BLaER1 (cell line): ENCODE results near the gene OR2J3.
"Not testable (repeated sequence)": the region's sequence is repeated elsewhere in the genome, so short reads cannot be mapped to it uniquely, and the experiment has no call there.

Source experiments
- H3K27ac ChIP-seq: shearing (Covaris generic); formaldehyde crosslinking; 2 replicates; pipeline ENCODE4 v1.8.1; 2022
- H3K27me3 ChIP-seq: shearing (Covaris generic); formaldehyde crosslinking; 2 replicates; pipeline ENCODE4 v1.8.1; 2022
- H3K36me3 ChIP-seq: shearing (Covaris generic); formaldehyde crosslinking; 2 replicates; pipeline ENCODE4 v1.8.1; 2022
- H3K4me1 ChIP-seq: shearing (Covaris generic); formaldehyde crosslinking; 2 replicates; pipeline ENCODE4 v1.8.1; 2022
- H3K4me2 ChIP-seq: shearing (Covaris generic); formaldehyde crosslinking; 2 replicates; pipeline ENCODE4 v1.8.1; 2022
- H3K4me3 ChIP-seq: shearing (Covaris generic); formaldehyde crosslinking; 2 replicates; pipeline ENCODE4 v1.8.1; 2022
- H3K9ac ChIP-seq: shearing (Covaris generic); formaldehyde crosslinking; 2 replicates; pipeline ENCODE4 v1.8.1; 2022
- H3K9me3 ChIP-seq: shearing (Covaris generic); formaldehyde crosslinking; 2 replicates; pipeline ENCODE4 v1.8.1; 2022
- H4K20me1 ChIP-seq: shearing (Covaris generic); formaldehyde crosslinking; 2 replicates; pipeline ENCODE4 v1.8.1; 2022
- Cebpa-rat ChIP-seq: shearing (Covaris generic); IDR thresholded peaks from 2 replicates; pipeline ENCODE4 v1.8.1; 2022

The OR2J3 gene

GRCh38 chr6:29129326-29130012, 21.6 kb downstream of the OR2J3 start:
- H3K27ac ChIP-seq = no peak overlapping the region
- H3K9me3 ChIP-seq = no peaks in the 10 kb centered on the region
- H3K27me3 ChIP-seq = no peaks in the 10 kb centered on the region
- no peaks in the 10 kb centered on the region for H3K4me1 ChIP-seq
- H3K9ac ChIP-seq = no peak overlapping the region
- H4K20me1 ChIP-seq = no peaks in the 10 kb centered on the region
- H3K4me3 ChIP-seq = no peak overlapping the region
- no peak overlapping the region for H3K4me2 ChIP-seq
- no peaks in the 10 kb centered on the region for H3K36me3 ChIP-seq
- no peak for TF ChIP-seq Cebpa-rat

- H3K9ac ChIP-seq = no peak overlapping the region
- no peak overlapping the region for H3K27ac ChIP-seq
- no peaks in the 10 kb centered on the region for H3K36me3 ChIP-seq
- H3K9me3 ChIP-seq = no peaks in the 10 kb centered on the region
- no peak overlapping the region for H3K4me3 ChIP-seq
- no peaks in the 10 kb centered on the region for H3K27me3 ChIP-seq
- H3K4me1 ChIP-seq = no peaks in the 10 kb centered on the region
- no peak for TF ChIP-seq Cebpa-rat
- no peak overlapping the region for H3K4me2 ChIP-seq
- no peaks in the 10 kb centered on the region for H4K20me1 ChIP-seq
Measured at GRCh38 chr6:29130644-29131043, 22.8 kb downstream of the OR2J3 start.

GRCh38 chr6:29131691-29132090, 23.8 kb downstream of the OR2J3 start:
- H3K27me3 ChIP-seq = no peaks in the 10 kb centered on the region
- H3K4me2 ChIP-seq = no peak overlapping the region
- no peaks in the 10 kb centered on the region for H3K9me3 ChIP-seq
- no peak overlapping the region for H3K27ac ChIP-seq
- no peak for TF ChIP-seq Cebpa-rat
- no peaks in the 10 kb centered on the region for H3K36me3 ChIP-seq
- no peak overlapping the region for H3K9ac ChIP-seq
- H4K20me1 ChIP-seq = no peaks in the 10 kb centered on the region
- H3K4me1 ChIP-seq = no peaks in the 10 kb centered on the region
- H3K4me3 ChIP-seq = no peak overlapping the region

GRCh38 chr6:29137724-29138123, 29.9 kb downstream of the OR2J3 start:
- H3K27me3 ChIP-seq = no peaks in the 10 kb centered on the region
- peaks cover 6% of the 10 kb centered on the region for H3K9me3 ChIP-seq
- no peak overlapping the region for H3K4me2 ChIP-seq
- H3K9ac ChIP-seq = no peak overlapping the region
- no peaks in the 10 kb centered on the region for H3K36me3 ChIP-seq
- H3K4me3 ChIP-seq = no peak overlapping the region
- no peak for TF ChIP-seq Cebpa-rat
- H4K20me1 ChIP-seq = no peaks in the 10 kb centered on the region
- H3K4me1 ChIP-seq = no peaks in the 10 kb centered on the region
- no peak overlapping the region for H3K27ac ChIP-seq

- H3K27ac ChIP-seq = no peak overlapping the region
- TF ChIP-seq Cebpa-rat = no peak
Measured at GRCh38 chr6:29141606-29142005, 33.7 kb downstream of the OR2J3 start.

GRCh38 chr6:29142309-29142708, 34.5 kb downstream of the OR2J3 start:
- H3K27ac ChIP-seq = no peak overlapping the region
- peaks cover 21% of the 10 kb centered on the region for H3K9me3 ChIP-seq
- no peaks in the 10 kb centered on the region for H3K27me3 ChIP-seq
- H3K4me3 ChIP-seq = no peak overlapping the region
- no peak overlapping the region for H3K4me2 ChIP-seq
- H4K20me1 ChIP-seq = no peaks in the 10 kb centered on the region
- no peaks in the 10 kb centered on the region for H3K36me3 ChIP-seq
- no peak for TF ChIP-seq Cebpa-rat
- no peaks in the 10 kb centered on the region for H3K4me1 ChIP-seq
- H3K9ac ChIP-seq = no peak overlapping the region

More at GRCh38 chr6:29141606-29142005, 33.7 kb downstream of the OR2J3 start:
- Histone ChIP-seq H3K9ac (no peak overlapping the region), H3K4me3 (no peak overlapping the region), H3K36me3 (no peaks in the 10 kb centered on the region), H3K4me2 (no peak overlapping the region), H4K20me1 (no peaks in the 10 kb centered on the region), H3K27me3 (no peaks in the 10 kb centered on the region), H3K9me3 (peaks cover 21% of the 10 kb centered on the region), H3K4me1 (no peaks in the 10 kb centered on the region)

GRCh38 chr6:29146179-29146578, 38.3 kb downstream of the OR2J3 start:
- Histone ChIP-seq H3K27ac (no peak overlapping the region), H3K9me3 (peaks cover 21% of the 10 kb centered on the region), H3K4me3 (no peak overlapping the region), H4K20me1 (no peaks in the 10 kb centered on the region), H3K4me1 (no peaks in the 10 kb centered on the region), H3K36me3 (no peaks in the 10 kb centered on the region), H3K4me2 (no peak overlapping the region), H3K9ac (no peak overlapping the region), H3K27me3 (no peaks in the 10 kb centered on the region)
- TF ChIP-seq Cebpa-rat = no peak

GRCh38 chr6:29147074-29147473, 39.2 kb downstream of the OR2J3 start:
- no peak overlapping the region for H3K4me3 ChIP-seq
- H3K4me1 ChIP-seq = no peaks in the 10 kb centered on the region
- H3K36me3 ChIP-seq = no peaks in the 10 kb centered on the region
- H3K9me3 ChIP-seq = peaks cover 21% of the 10 kb centered on the region
- no peak overlapping the region for H3K9ac ChIP-seq
- H4K20me1 ChIP-seq = no peaks in the 10 kb centered on the region
- TF ChIP-seq Cebpa-rat = no peak
- H3K27ac ChIP-seq = no peak overlapping the region
- no peaks in the 10 kb centered on the region for H3K27me3 ChIP-seq
- no peak overlapping the region for H3K4me2 ChIP-seq

GRCh38 chr6:29149444-29149843, 41.6 kb downstream of the OR2J3 start:
- H3K4me3 ChIP-seq, H3K4me1 ChIP-seq, H3K27me3 ChIP-seq, H3K36me3 ChIP-seq, H3K4me2 ChIP-seq, H3K9me3 ChIP-seq, H3K27ac ChIP-seq, H4K20me1 ChIP-seq, H3K9ac ChIP-seq: not testable (repeated sequence)

- Histone ChIP-seq H3K9me3 (no peaks in the 10 kb centered on the region), H3K4me2 (no peak overlapping the region), H3K4me3 (no peak overlapping the region), H4K20me1 (no peaks in the 10 kb centered on the region), H3K27me3 (no peaks in the 10 kb centered on the region), H3K4me1 (no peaks in the 10 kb centered on the region), H3K36me3 (no peaks in the 10 kb centered on the region), H3K9ac (no peak overlapping the region), H3K27ac (no peak overlapping the region)
- TF ChIP-seq Cebpa-rat = no peak
Measured at GRCh38 chr6:29153083-29153482, 45.2 kb downstream of the OR2J3 start.

- H3K27ac ChIP-seq, H3K36me3 ChIP-seq, H3K4me1 ChIP-seq, H3K9ac ChIP-seq, H3K4me2 ChIP-seq, H3K27me3 ChIP-seq, H3K4me3 ChIP-seq, H4K20me1 ChIP-seq, H3K9me3 ChIP-seq: not testable (repeated sequence)
Measured at GRCh38 chr6:29155182-29155581, 47.3 kb downstream of the OR2J3 start.

- H3K9ac ChIP-seq, H3K4me3 ChIP-seq, H3K36me3 ChIP-seq, H3K4me1 ChIP-seq, H3K4me2 ChIP-seq, H4K20me1 ChIP-seq, H3K27ac ChIP-seq, H3K27me3 ChIP-seq, H3K9me3 ChIP-seq: not testable (repeated sequence)
Measured at GRCh38 chr6:29159922-29160321, 52.1 kb downstream of the OR2J3 start.
